ENCODE results near the gene TCF4.
A peak's percentile ranks its signal among the peaks of the same experiment; 100 is the strongest.

TCF4 gene

DNA sequence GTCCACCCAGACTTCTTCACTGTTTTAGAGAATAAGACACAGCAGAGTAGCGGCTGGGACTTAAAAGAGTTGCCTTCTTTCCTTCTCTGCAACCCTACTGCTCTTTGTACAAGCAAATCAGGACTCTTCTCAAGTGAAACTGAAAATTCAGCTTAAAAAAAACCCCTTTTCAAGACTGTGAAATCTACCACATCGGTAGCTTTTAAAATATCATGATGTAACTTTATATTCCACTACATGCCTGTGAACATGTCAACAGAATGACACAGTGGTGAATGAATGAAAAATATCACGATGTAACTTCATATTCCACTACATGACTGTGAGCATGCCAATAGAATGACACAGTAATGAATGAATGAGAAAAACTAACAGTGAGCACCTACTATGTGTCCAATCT is 53.4 kb downstream of the TCF4 start:
- TF ChIP-seq, protein P1, sequence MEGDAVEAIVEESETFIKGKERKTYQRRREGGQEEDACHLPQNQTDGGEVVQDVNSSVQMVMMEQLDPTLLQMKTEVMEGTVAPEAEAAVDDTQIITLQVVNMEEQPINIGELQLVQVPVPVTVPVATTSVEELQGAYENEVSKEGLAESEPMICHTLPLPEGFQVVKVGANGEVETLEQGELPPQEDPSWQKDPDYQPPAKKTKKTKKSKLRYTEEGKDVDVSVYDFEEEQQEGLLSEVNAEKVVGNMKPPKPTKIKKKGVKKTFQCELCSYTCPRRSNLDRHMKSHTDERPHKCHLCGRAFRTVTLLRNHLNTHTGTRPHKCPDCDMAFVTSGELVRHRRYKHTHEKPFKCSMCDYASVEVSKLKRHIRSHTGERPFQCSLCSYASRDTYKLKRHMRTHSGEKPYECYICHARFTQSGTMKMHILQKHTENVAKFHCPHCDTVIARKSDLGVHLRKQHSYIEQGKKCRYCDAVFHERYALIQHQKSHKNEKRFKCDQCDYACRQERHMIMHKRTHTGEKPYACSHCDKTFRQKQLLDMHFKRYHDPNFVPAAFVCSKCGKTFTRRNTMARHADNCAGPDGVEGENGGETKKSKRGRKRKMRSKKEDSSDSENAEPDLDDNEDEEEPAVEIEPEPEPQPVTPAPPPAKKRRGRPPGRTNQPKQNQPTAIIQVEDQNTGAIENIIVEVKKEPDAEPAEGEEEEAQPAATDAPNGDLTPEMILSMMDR (IDR thresholded peaks at IDR 0.05; ENCODE audit: low read depth, low read length, missing control alignments) = no peak
- H3K4me3 ChIP-seq (ENCODE audit: low read depth, low read length) = no peak overlapping the region
- DNase-seq (ENCODE audit: low read depth) = no peak

DNA sequence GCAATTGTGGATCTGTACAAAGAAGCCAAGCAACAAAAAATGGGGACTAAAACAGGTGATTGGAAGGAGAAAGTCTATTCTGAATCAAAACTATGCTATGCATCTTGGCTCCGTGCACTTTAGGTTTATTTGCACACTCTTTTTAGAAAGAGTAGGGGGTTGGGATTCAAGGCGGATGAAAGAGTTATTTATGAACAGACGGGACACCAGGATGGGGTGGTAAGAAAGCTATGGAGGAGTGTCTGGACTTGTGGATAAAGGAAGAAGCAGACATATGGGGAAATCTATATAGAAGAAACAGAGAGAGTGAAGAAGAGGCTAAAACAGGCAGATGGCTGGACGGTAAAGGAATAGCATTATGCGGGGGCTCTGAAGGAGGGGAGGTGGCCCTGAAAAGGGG is 57.8 kb downstream of the TCF4 start:
- DNase-seq (ENCODE audit: low read depth) = no peak
- H3K4me3 ChIP-seq (ENCODE audit: low read depth, low read length) = no peak overlapping the region
- TF ChIP-seq, protein P1 (IDR thresholded peaks at IDR 0.05; ENCODE audit: low read depth, low read length, missing control alignments) = no peak

DNA sequence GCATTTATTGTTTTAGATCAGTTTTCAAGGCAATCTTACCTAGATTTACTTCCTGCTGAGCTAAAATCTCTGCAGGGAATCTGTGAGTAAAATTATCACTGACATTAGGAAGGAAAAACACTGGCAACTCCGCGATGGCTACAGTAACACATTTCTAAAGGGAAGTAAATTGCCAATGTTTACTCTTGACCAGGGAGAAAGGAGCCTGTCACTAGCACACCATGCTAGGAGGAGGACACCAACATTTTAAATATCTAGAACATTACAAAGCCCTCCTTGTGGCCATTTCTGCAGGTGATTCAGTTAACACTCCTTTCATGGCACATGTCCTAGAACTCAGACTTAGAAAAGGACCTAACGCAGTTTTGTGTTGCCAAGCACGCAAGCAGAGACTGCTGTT is 58.4 kb downstream of the TCF4 start:
- DNase-seq (ENCODE audit: low read depth) = no peak
- TF ChIP-seq, protein P1 (IDR thresholded peaks at IDR 0.05; ENCODE audit: low read depth, low read length, missing control alignments) = no peak
- H3K4me3 ChIP-seq (ENCODE audit: low read depth, low read length) = no peak overlapping the region

DNA sequence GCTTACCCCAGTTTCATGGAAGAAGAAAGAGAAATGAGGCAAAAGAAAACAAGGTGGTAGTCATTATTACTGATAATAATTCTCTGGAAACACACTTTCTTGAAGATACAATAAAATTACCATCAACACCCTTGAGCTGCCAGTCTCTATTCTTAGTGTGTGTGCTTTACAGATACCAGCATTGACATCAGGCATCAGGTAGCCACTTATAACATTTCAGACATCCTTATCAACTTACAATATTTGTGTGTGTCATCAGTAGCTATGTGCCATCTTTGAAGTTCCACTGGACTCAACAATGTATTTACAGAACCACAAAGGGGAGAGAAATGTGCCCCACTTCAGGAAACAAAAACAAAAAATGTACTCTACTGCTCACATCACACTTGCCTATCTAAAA is 62.1 kb downstream of the TCF4 start:
- no peak overlapping the region for H3K4me3 ChIP-seq (ENCODE audit: low read depth, low read length)
- no peak for DNase-seq (ENCODE audit: low read depth)
- TF ChIP-seq, protein P1 (IDR thresholded peaks at IDR 0.05; ENCODE audit: low read depth, low read length, missing control alignments) = no peak

DNA sequence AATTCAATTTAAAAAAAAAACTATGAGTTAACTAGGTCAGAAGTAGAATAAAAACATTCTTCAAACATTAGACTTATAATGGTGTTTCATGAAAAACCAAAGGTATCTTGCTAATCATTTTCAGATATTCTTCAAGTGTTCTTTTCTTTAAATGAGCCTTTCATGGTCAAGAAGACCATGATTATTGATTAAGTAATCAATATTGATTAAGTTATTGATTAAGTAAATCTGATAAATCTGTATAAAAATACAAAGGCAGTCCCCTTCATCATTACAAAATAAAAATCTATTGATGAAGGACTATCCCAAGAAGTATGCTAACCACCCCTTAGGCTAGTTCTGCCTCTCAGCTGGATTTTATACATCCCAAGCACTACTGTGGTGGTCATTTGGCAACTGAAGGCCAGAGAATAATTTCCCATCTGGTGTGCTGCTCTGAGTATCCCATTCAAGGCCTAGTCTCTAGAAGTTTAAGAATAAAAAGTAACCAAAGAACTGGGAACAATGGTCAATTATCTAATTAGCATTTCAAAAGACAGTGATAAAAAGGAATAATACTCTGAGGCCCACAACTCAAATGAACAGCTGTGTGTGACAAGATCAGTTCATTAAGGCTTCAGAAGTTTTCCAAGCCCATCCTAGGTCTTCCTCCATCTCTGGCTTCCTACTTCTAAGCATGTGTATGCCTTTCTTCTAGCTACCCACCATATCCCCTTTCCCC is 63.5 kb downstream of the TCF4 start:
- no peak overlapping the region for H3K4me3 ChIP-seq (ENCODE audit: low read depth, low read length)
- TF ChIP-seq, protein P1 (IDR thresholded peaks at IDR 0.05; ENCODE audit: low read depth, low read length, missing control alignments) = no peak
- DNase-seq (ENCODE audit: low read depth) = no peak

DNA sequence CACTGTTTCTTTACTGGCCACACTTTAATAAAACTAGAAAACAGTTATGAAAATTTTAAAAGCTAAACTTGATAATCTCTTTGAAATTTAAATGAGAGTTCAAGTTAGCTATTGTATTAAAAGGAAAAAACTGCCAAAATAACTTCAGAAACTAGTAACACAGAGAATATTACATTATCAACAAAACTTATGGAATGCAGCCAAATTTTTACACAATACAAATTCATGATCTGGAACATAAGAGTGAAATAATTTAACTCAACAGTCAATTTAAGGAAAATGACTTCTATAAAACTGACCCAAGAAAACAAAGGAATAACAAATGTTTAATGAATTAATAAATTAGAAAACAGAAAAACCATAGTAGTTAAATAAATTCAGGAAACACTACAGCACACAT is 65.0 kb downstream of the TCF4 start:
- no peak overlapping the region for H3K4me3 ChIP-seq (ENCODE audit: low read depth, low read length)
- DNase-seq (ENCODE audit: low read depth) = no peak
- TF ChIP-seq, protein P1 (IDR thresholded peaks at IDR 0.05; ENCODE audit: low read depth, low read length, missing control alignments) = no peak

DNA sequence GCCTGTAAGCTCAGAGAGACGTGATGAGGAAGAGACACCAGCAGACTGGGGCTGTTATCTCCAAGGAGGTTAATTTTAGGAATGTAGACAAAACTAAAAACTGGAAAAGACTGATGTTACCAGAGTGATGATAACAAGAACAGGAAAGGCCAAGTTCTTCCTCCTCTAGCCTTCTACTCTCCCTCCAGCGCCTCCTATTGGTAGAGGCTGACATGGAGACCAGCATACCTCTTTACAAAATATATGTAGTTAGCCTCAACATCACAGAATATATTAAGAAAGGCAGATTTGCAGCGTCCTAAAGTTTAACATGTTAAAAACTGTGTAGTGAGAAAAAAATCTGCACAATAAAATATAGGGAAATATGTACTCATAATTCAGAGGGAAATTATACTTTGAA is 66.0 kb downstream of the TCF4 start:
- peak; percentile 18 for DNase-seq (ENCODE audit: low read depth)

More for the DNA sequence above, 66.0 kb downstream of the TCF4 start:
- H3K4me3 ChIP-seq (ENCODE audit: low read depth, low read length) = no peak overlapping the region
- TF ChIP-seq, protein P1 (IDR thresholded peaks at IDR 0.05; ENCODE audit: low read depth, low read length, missing control alignments) = peak; percentile 72
